Osteocyte (in vitro differentiated cells): Measurements from ENCODE around the gene CEP170B. TPM values are rescaled to one million over a fixed set of nuclear protein-coding genes. Genes with fewer than 3 reads are reported as not detected.

Source experiments
- DNase-seq: peaks from one replicate; pipeline ENCODE4 v3.0.0; 2021; ENCODE audit warnings: mixed read lengths; ENCODE audit not compliant: unreplicated experiment; ENCODE audit errors: extremely low spot score
- H3K27ac Mint-ChIP-seq: one replicate; pipeline ENCODE4 v1.8.0; 2021; ENCODE audit warnings: mild to moderate bottlenecking, mixed read lengths; ENCODE audit not compliant: unreplicated experiment
- H3K27me3 Mint-ChIP-seq: one replicate; pipeline ENCODE4 v1.8.0; 2021; ENCODE audit warnings: mixed read lengths; ENCODE audit not compliant: unreplicated experiment
- H3K36me3 Mint-ChIP-seq: one replicate; pipeline ENCODE4 v1.8.0; 2021; ENCODE audit warnings: mixed read lengths; ENCODE audit not compliant: unreplicated experiment
- H3K4me1 Mint-ChIP-seq: one replicate; pipeline ENCODE4 v1.8.0; 2021; ENCODE audit warnings: mixed read lengths; ENCODE audit not compliant: unreplicated experiment
- H3K4me3 Mint-ChIP-seq: one replicate; pipeline ENCODE4 v1.8.0; 2021; ENCODE audit warnings: mild to moderate bottlenecking, moderate library complexity, mixed read lengths; ENCODE audit not compliant: unreplicated experiment
- H3K9me3 Mint-ChIP-seq: one replicate; pipeline ENCODE4 v1.8.0; 2021; ENCODE audit warnings: mixed read lengths; ENCODE audit not compliant: unreplicated experiment
- CTCF ChIP-seq: fragments of 200-600 bp; sonication (generic); IDR thresholded peaks from 2 replicates; pipeline ENCODE4 v1.5.0; 2021; ENCODE audit warnings: antibody characterized with exemption, mild to moderate bottlenecking, moderate library complexity
- total RNA-seq: library from RNA; stranded (reverse); gene quantifications from 2 replicates; pipeline ENCODE4 v1.2.1, GENCODE V29; 2021

CEP170B gene
- total RNA-seq, 1 donor from 2014 or later: 26.4 TPM

- Mint-ChIP-seq H3K36me3 (no peaks in the 10 kb centered on the region), H3K4me3 (no peak overlapping the region), H3K9me3 (no peaks in the 10 kb centered on the region), H3K4me1 (peaks cover 5% of the 10 kb centered on the region), H3K27ac (no peak overlapping the region), H3K27me3 (peaks cover 21% of the 10 kb centered on the region)
- no peak for DNase-seq
- TF ChIP-seq CTCF: no peak
Observed at GRCh38 chr14:104897330-104898194, 32.5 kb downstream of the CEP170B start.

DNA sequence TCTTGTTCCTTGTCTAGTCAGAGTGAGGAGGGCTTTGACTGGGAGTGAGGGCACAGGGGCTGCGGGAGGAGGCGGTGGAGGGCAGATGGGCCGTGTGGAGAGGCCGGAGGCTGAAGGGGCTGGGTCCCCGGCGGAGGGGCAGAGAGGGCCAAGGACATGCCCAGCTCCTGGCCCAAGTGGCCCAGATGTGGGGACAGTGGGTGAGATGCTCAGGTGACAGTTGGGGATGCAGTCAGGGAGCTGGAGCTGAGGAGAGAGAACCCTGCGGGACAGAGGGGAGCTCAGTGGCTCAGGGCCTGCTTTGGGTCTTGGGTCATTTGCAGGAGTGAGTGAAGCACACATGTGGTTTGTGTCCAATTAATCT, 33.1 kb downstream of the CEP170B start:
- no peaks in the 10 kb centered on the region for H3K36me3 Mint-ChIP-seq
- H3K4me1 Mint-ChIP-seq: peaks cover 5% of the 10 kb centered on the region
- no peak overlapping the region for H3K4me3 Mint-ChIP-seq
- no peaks in the 10 kb centered on the region for H3K9me3 Mint-ChIP-seq
- peaks cover 22% of the 10 kb centered on the region for H3K27me3 Mint-ChIP-seq
- no peak for TF ChIP-seq CTCF
- no peak overlapping the region for H3K27ac Mint-ChIP-seq
- DNase-seq: no peak

DNA sequence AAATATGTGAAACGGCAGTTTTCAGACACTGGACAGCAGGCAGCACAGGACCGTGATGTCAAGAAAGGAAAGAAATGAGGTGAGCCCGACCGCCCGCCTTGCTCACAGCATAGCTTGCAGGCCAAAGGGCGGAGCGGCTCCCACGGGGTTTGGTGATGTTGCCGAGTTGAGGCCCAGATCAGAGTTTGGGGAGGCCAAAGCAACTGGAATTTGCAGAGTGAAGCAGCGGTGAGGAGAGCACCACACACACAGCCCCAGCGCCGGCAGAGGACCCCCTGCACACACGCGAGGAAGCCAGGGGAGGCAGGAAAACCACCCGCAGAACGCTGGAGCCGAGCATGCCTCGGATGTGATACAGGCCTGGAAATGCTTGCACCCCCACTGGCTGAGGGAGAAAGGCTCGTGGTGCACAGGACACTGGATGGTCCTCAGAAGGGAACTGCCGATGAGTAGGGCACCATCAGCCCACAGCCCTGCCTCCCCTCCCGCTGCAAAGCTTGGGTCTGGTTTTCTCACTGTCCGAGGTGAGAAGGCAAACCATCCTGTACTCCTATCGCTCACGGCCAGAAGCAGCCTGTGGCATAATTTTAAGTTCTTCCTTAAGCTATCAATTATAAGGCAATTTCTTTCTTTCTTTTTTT, 33.9 kb downstream of the CEP170B start:
- Mint-ChIP-seq H3K27me3 (peaks cover 27% of the 10 kb centered on the region), H3K27ac (no peak overlapping the region), H3K4me3 (no peak overlapping the region), H3K9me3 (peaks cover 2% of the 10 kb centered on the region), H3K36me3 (no peaks in the 10 kb centered on the region), H3K4me1 (peaks cover 5% of the 10 kb centered on the region)
- no peak for TF ChIP-seq CTCF
- DNase-seq: no peak

- Mint-ChIP-seq H3K9me3 (peaks cover 5% of the 10 kb centered on the region), H3K27ac (no peak overlapping the region), H3K36me3 (no peaks in the 10 kb centered on the region), H3K4me1 (peaks cover 5% of the 10 kb centered on the region), H3K4me3 (no peak overlapping the region), H3K27me3 (peaks cover 35% of the 10 kb centered on the region)
- TF ChIP-seq CTCF: no peak
- DNase-seq: no peak
Observed at GRCh38 chr14:104899781-104900180, 34.7 kb downstream of the CEP170B start.
